ENCODE measurements around the gene OR2M2. TPM values are rescaled to one million over a fixed set of nuclear protein-coding genes. Genes with fewer than 3 reads are reported as not detected.

Gene OR2M2
- not detected for total RNA-seq
- not detected for polyA plus RNA-seq
- long read RNA-seq, donor 1 = 0 reads
- long read RNA-seq, donor 2 = 0 reads
- long read RNA-seq, donor 3 = 0 reads

DNA sequence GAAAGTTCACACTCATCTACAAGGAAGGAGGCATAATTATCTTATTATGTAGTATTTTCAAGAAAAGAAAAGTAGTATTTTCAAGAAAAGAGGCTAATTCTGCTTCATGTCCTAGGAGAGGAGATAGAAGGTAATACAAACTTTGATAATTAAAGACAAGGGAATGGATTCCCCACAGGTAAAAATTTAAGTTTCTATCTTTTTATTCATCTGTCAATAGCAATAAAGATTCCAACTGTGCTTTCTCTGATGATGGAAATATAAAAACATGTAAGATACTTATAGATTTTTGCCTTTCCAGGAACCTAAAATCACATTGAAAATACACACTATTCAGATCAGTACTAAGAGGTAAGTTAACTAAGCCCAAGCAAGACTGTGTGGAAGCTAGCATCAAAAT is at the start of gene OR2M2:
Gene OR2M2, plus strand, starts transcription at position 301 of the 400 bp plus-strand sequence. CDS start 5,165 bp downstream, outside the sequence.
- Histone ChIP-seq H3K36me3 (no peaks in the 10 kb centered on the region), H3K27ac (no peak within 1 kb of the TSS), H3K4me3 (no peak within 1 kb of the TSS), H3K27me3 (no peaks in the 10 kb centered on the region), H3K9me3 (peaks cover 0 to 8% (median 0%) of the 10 kb centered on the region in 11 donors), H3K4me1 (no peaks in the 10 kb centered on the region)
- no peak for TF ChIP-seq CTCF (IDR thresholded peaks at IDR 0.05)
- DNase-seq (no peak), ATAC-seq (no peak)
- intact Hi-C loops (cut with DNase I) = no loop called here

DNA sequence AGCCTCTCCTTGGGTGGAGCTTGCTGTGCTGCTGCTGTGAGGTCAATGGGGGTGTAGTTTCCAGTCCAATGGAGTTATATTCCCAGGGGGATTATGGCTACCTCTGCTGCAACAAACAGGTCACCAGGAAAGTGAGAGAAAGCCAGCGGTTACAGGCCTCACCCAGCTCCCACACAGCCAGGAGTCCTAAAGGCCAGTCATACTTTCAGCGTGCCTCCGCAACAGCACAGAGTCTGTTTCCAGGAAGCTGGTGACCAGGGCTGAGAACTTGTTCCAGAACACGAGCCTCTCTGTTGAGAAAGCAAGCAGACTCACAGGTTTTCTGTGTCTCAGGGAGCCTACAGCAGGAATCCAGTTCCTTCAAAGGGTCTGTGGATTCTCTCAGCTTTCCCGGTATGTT is 47.0 kb upstream of the OR2M2 start:
- no peak for ATAC-seq
- no peak for TF ChIP-seq CTCF (IDR thresholded peaks at IDR 0.05)
- Histone ChIP-seq H3K4me1 (no peaks in the 10 kb centered on the region), H3K9me3 (peaks cover 0 to 57% (median 0%) of the 10 kb centered on the region in 11 donors), H3K36me3 (no peaks in the 10 kb centered on the region), H3K27ac (no peak overlapping the region), H3K27me3 (no peaks in the 10 kb centered on the region), H3K4me3 (no peak overlapping the region)
- intact Hi-C loops (cut with DNase I) = no loop called here
- no peak for DNase-seq
- 79% methylated on average over 5 of the region's 5 CpGs for WGBS, 2 donors

DNA sequence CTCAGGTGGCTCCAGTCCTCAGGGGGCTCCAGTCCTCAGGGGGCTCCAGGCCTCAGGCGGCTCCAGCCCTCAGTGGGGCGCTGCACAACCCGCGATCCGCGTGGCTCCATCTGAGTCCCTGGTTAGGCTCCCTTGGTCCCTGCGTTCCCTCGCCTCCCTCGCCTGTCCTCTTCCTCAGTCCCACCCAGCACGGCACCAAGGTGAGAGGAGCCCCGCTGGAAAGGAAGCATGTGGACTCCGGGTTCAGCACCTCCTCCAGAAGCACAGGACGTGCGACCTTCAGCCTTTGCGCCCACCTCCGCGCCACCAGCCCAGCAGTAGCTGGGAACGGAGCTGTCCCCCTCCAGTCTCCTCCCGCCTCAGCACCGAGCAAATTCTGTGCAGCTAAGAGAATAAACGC is 37.8 kb upstream of the OR2M2 start:
- H3K4me1 ChIP-seq = no peaks in the 10 kb centered on the region
- no peaks in the 10 kb centered on the region for H3K27me3 ChIP-seq
- DNase-seq = no peak
- no peak for TF ChIP-seq CTCF (IDR thresholded peaks at IDR 0.05)
- H3K9me3 ChIP-seq = peaks cover 0 to 30% (median 0%) of the 10 kb centered on the region in 11 donors
- WGBS, 2 donors = 59 to 69% methylated on average over 21 of the region's 21 CpGs
- H3K4me3 ChIP-seq = no peak overlapping the region
- no peaks in the 10 kb centered on the region for H3K36me3 ChIP-seq
- H3K27ac ChIP-seq = no peak overlapping the region
- ATAC-seq = no peak
- intact Hi-C loops (cut with DNase I) = no loop called here

DNA sequence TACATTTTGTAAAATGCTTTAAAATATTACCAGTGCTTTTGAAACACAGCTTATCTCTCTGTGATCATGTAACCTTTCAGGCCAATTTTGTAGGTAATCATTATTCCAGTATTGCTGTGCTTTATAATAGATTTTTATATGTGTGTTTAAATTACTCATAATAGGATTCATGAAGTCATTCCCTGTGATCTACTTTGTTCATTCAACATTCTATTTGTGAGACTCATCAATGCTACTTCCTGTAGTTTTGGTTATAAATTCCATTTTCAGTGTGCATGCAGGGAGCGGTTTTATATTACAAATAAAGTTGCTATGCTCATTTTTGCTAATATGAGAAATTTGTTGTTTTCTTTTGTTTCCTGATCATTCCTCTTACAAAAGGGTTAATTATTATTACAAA is 33.8 kb upstream of the OR2M2 start:
- Histone ChIP-seq H3K9me3 (peaks cover 0 to under 1% (median 0%) of the 10 kb centered on the region in 11 donors), H3K27me3 (no peaks in the 10 kb centered on the region), H3K4me3 (no peak overlapping the region), H3K36me3 (no peaks in the 10 kb centered on the region), H3K4me1 (no peaks in the 10 kb centered on the region), H3K27ac (no peak overlapping the region)
- DNase-seq = no peak
- no peak for TF ChIP-seq CTCF (IDR thresholded peaks at IDR 0.05)
- intact Hi-C loops (cut with DNase I) = no loop called here
- no peak for ATAC-seq
- WGBS, 2 donors = 69 to 70% methylated on average over 1 of the region's 1 CpG

Measured in heart right ventricle (tissue), 16 donors.